Adrenal gland (tissue), 5 donors: Measurements from ENCODE around the gene CELF2.

Experiments used
- POLR2A ChIP-seq, 2 donors: fragments of 450-650 bp; IDR thresholded peaks; one replicate each; pipeline ENCODE4 v1.6.1; 2017; ENCODE audit warnings: antibody characterized with exemption in 2 of 2, mild to moderate bottlenecking in 2 of 2, moderate library complexity in 1 of 2
- TF ChIP-seq, protein P1 (sequence below), 6 experiments: fragments of 450-650 bp in 4 of 6; fragments of 200-600 bp in 2 of 6; sonication (generic) in 1 of 6; IDR thresholded peaks; 1 replicate in 5 of 6; 2 replicates in 1 of 6; pipeline versions ENCODE4 v1.5.1 to v1.8.0; 2016 to 2021; ENCODE audit warnings: antibody characterized with exemption in 6 of 6, mild to moderate bottlenecking in 2 of 6, moderate library complexity in 1 of 6
- donor health status: DM: no; HTN: no; CAD: no.

DNA sequence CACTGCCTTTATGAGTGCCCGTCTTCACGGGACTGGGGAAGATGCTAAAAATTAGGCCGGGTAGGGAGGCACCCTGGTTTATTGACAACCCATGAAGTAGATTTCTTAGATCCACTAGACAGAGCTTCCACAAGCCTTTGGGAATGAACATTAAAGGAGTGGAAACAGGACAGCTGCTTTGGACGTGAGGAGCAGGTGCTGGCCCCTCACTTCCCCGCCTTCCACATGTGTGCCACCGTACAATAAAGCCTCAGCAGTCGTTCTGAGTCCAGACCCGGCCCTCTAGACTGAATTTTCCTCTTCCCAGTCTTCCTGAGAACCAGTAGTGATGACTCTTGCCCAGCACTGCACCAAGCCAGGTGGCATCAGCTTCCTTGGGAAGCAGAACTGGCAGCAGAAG, 282.4 kb downstream of the CELF2 start:
- TF ChIP-seq, protein P1, sequence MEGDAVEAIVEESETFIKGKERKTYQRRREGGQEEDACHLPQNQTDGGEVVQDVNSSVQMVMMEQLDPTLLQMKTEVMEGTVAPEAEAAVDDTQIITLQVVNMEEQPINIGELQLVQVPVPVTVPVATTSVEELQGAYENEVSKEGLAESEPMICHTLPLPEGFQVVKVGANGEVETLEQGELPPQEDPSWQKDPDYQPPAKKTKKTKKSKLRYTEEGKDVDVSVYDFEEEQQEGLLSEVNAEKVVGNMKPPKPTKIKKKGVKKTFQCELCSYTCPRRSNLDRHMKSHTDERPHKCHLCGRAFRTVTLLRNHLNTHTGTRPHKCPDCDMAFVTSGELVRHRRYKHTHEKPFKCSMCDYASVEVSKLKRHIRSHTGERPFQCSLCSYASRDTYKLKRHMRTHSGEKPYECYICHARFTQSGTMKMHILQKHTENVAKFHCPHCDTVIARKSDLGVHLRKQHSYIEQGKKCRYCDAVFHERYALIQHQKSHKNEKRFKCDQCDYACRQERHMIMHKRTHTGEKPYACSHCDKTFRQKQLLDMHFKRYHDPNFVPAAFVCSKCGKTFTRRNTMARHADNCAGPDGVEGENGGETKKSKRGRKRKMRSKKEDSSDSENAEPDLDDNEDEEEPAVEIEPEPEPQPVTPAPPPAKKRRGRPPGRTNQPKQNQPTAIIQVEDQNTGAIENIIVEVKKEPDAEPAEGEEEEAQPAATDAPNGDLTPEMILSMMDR (IDR thresholded peaks at IDR 0.05): no peak
- no peak for TF ChIP-seq POLR2A (IDR thresholded peaks at IDR 0.05)
